Neural crest cell (in vitro differentiated cells): ENCODE measurements around the gene FAM13A. TPM values are rescaled to one million over a fixed set of nuclear protein-coding genes. Genes with fewer than 3 reads are reported as not detected.

Experiments
- DNase-seq: peaks from one replicate; pipeline ENCODE4 v3.0.0; 2021; ENCODE audit warnings: low read depth, mixed read lengths, low spot score
- H3K27ac Mint-ChIP-seq: one replicate; pipeline ENCODE4 v1.8.0; 2021; ENCODE audit warnings: mild to moderate bottlenecking, mixed read lengths; ENCODE audit not compliant: unreplicated experiment
- H3K27me3 Mint-ChIP-seq: 2 replicates; pipeline ENCODE4 v1.8.0; 2021; ENCODE audit warnings: low read depth, mild to moderate bottlenecking, mixed read lengths
- H3K36me3 Mint-ChIP-seq: 2 replicates; pipeline ENCODE4 v1.8.0; 2021; ENCODE audit warnings: low read depth, mild to moderate bottlenecking, mixed read lengths
- H3K4me1 Mint-ChIP-seq: 2 replicates; pipeline ENCODE4 v1.8.0; 2021; ENCODE audit warnings: mixed read lengths
- H3K4me3 Mint-ChIP-seq: one replicate; pipeline ENCODE4 v1.8.0; 2021; ENCODE audit warnings: mild to moderate bottlenecking, mixed read lengths
- H3K9me3 Mint-ChIP-seq: 2 replicates; pipeline ENCODE4 v1.8.0; 2021; ENCODE audit warnings: mixed read lengths
- CTCF ChIP-seq: fragments of 200-600 bp; sonication (generic); conservative IDR thresholded peaks from 2 replicates; pipeline ENCODE4 v1.5.0; 2021; ENCODE audit warnings: antibody characterized with exemption, mild to moderate bottlenecking
- total RNA-seq: library from RNA; stranded (reverse); gene quantifications from 2 replicates; pipeline ENCODE4 v1.2.1, GENCODE V29; 2021

FAM13A gene
- total RNA-seq, 1 donor from 2014 or later: 18.1 TPM

- H3K27ac Mint-ChIP-seq: no peak overlapping the region
- H3K4me1 Mint-ChIP-seq: peaks cover 3% of the 10 kb centered on the region
- H3K36me3 Mint-ChIP-seq: peaks cover 4% of the 10 kb centered on the region
- no peak overlapping the region for H3K4me3 Mint-ChIP-seq
- no peak for TF ChIP-seq CTCF
- H3K9me3 Mint-ChIP-seq: no peaks in the 10 kb centered on the region
- H3K27me3 Mint-ChIP-seq: no peaks in the 10 kb centered on the region
- DNase-seq: no peak
Measured at GRCh38 chr4:88732714-88733368, 324.1 kb downstream of the FAM13A start.

- Mint-ChIP-seq H3K27me3 (no peaks in the 10 kb centered on the region), H3K4me1 (no peaks in the 10 kb centered on the region), H3K27ac (peak overlapping the region; percentile 31), H3K4me3 (no peak overlapping the region), H3K9me3 (no peaks in the 10 kb centered on the region), H3K36me3 (peaks cover 5% of the 10 kb centered on the region)
- no peak for TF ChIP-seq CTCF
- DNase-seq: no peak
Measured at GRCh38 chr4:88731381-88731780, 325.6 kb downstream of the FAM13A start.

GRCh38 chr4:88730811-88731210 is 326.2 kb downstream of the FAM13A start:
- no peaks in the 10 kb centered on the region for H3K9me3 Mint-ChIP-seq
- H3K4me1 Mint-ChIP-seq: no peaks in the 10 kb centered on the region
- H3K36me3 Mint-ChIP-seq: peaks cover 5% of the 10 kb centered on the region
- no peak for DNase-seq
- H3K27me3 Mint-ChIP-seq: no peaks in the 10 kb centered on the region
- H3K27ac Mint-ChIP-seq: no peak overlapping the region
- no peak overlapping the region for H3K4me3 Mint-ChIP-seq
- TF ChIP-seq CTCF: no peak

GRCh38 chr4:88729146-88729760 is 327.7 kb downstream of the FAM13A start:
- Mint-ChIP-seq H3K9me3 (no peaks in the 10 kb centered on the region), H3K36me3 (peaks cover 5% of the 10 kb centered on the region), H3K27me3 (no peaks in the 10 kb centered on the region), H3K4me1 (no peaks in the 10 kb centered on the region), H3K27ac (no peak overlapping the region), H3K4me3 (no peak overlapping the region)
- TF ChIP-seq CTCF: no peak
- DNase-seq: no peak

GRCh38 chr4:88728146-88728545 is 328.8 kb downstream of the FAM13A start:
- Mint-ChIP-seq H3K27me3 (no peaks in the 10 kb centered on the region), H3K27ac (no peak overlapping the region), H3K4me3 (no peak overlapping the region), H3K36me3 (peaks cover 5% of the 10 kb centered on the region), H3K4me1 (no peaks in the 10 kb centered on the region), H3K9me3 (no peaks in the 10 kb centered on the region)
- TF ChIP-seq CTCF: no peak
- DNase-seq: no peak
